ENCODE data around the gene ZNF891. TPM values are rescaled to one million over a fixed set of nuclear protein-coding genes. Genes with fewer than 3 reads are reported as not detected.
A peak's percentile ranks its signal among the peaks of the same experiment; 100 is the strongest.

ZNF891 gene
- total and polyA plus RNA-seq, 2 of the 8 experiments (the other 6 are each of a cell fraction or from before 2014, with no cell fraction given), result 1.3 to 3.1 TPM

- TF ChIP-seq TAF1 (IDR thresholded peaks at IDR 0.05; ENCODE audit: low read depth, low read length), result 0 out of 2 replicates have a peak, but pooled peaks have one; percentile 38
- TF ChIP-seq RNF2 (IDR thresholded peaks at IDR 0.05; ENCODE audit: borderline replicate concordance, low read depth, low read length, missing control alignments, poor library complexity, severe bottlenecking), result no peak
- no peak for TF ChIP-seq TAF7 (optimal IDR thresholded peaks at IDR 0.05; ENCODE audit: borderline replicate concordance, low read depth, low read length)
- no peak for TF ChIP-seq ZNF274 (IDR thresholded peaks at IDR 0.05; ENCODE audit: borderline replicate concordance, extremely low read depth, low read length)
- TF ChIP-seq JUN (IDR thresholded peaks at IDR 0.05; ENCODE audit: low read depth, low read length), result no peak
- TF ChIP-seq CBX5 (IDR thresholded peaks at IDR 0.05; ENCODE audit: low read depth, low read length), result no peak
- TF ChIP-seq TBP (IDR thresholded peaks at IDR 0.05; ENCODE audit: low read depth, low read length), result peak; percentile 47
- TF ChIP-seq JUND (IDR thresholded peaks at IDR 0.05; ENCODE audit: low read length), result peak; percentile 34; the same call in 1 of the 2 replicates
- TF ChIP-seq SP1 (IDR thresholded peaks at IDR 0.05; ENCODE audit: low read depth, low read length), result peak; percentile 91
- TF ChIP-seq SIN3A (conservative IDR thresholded peaks at IDR 0.05 in 1 of 2, IDR thresholded peaks at IDR 0.05 in 1 of 2; ENCODE audit: low read depth in 1 of 2, low read length in 2 of 2), result peak in 1 of 2 experiments; percentile 82; a peak in 2 of 4 replicates
- TF ChIP-seq TEAD4 (IDR thresholded peaks at IDR 0.05; ENCODE audit: low read depth, low read length), result peak; percentile 68
- TF ChIP-seq SRF (IDR thresholded peaks at IDR 0.05; ENCODE audit: low read depth, low read length), result peak; percentile 80
- peak; percentile 93 for TF ChIP-seq ATF3 (IDR thresholded peaks at IDR 0.05; ENCODE audit: insufficient read depth, low read depth, low read length)
- TF ChIP-seq GABPA (IDR thresholded peaks at IDR 0.05; ENCODE audit: borderline replicate concordance, insufficient read depth, low read length), result peak; percentile 83; the same call in 1 of the 2 replicates
- TF ChIP-seq CTCF (IDR thresholded peaks at IDR 0.05; ENCODE audit: control extremely low read depth in 1 of 3, insufficient read depth in 1 of 3, low read depth in 1 of 3, low read length in 3 of 3), result no peak
- TF ChIP-seq SP4 (IDR thresholded peaks at IDR 0.05; ENCODE audit: low read length), result 0 out of 2 replicates have a peak, but pooled peaks have one; percentile 28
- no peak for TF ChIP-seq GTF2F1 (IDR thresholded peaks at IDR 0.05; ENCODE audit: borderline replicate concordance, low read depth, low read length)
- peak; percentile 99 for TF ChIP-seq CREB1 (IDR thresholded peaks at IDR 0.05)
- peak; percentile 95 for TF ChIP-seq KDM4A (IDR thresholded peaks at IDR 0.05; ENCODE audit: low read depth, low read length, severe bottlenecking)
Observed at GRCh38 chr12:133080026-133080367, 50.1 kb downstream of the ZNF891 start (continued).
